ENCODE measurements around the gene SLC43A1. TPM values are rescaled to one million over a fixed set of nuclear protein-coding genes. Genes with fewer than 3 reads are reported as not detected.

The SLC43A1 gene
- total and polyA plus RNA-seq, 2 of the 4 experiments (the other 2 are of a cell fraction), result 10.0 to 17.0 TPM

DNA sequence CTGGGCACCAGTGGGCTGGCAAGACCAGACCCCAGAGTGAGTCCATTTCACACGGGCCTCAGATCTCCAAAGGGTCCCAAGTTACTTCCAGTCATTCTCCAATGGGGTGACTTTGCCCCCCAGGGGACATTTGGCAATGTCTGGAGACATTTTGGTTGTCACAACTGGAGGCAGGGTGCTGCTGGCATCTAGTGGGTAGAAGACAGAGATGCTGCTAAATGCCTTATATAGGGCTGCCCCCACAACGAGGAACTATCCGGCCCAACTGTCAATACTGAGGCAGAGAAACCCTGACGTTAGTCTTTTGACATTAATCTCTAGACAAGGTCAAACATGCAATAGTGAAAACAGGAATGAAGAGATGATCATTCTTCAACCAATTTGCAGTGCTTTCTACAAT is 48.8 kb downstream of the SLC43A1 start:
- H3K23ac ChIP-seq (ENCODE audit: low read depth, low read length), result no peak overlapping the region
- DNase-seq (no peak), ATAC-seq (ENCODE audit: low read depth) (no peak)
- no peak overlapping the region for H3K14ac ChIP-seq (replicated peaks; ENCODE audit: low read depth, low read length)
- no peak overlapping the region for H2AK9ac ChIP-seq (replicated peaks; ENCODE audit: low read depth, low read length, poor library complexity)
- no peak overlapping the region for H3K9ac ChIP-seq (ENCODE audit: low read depth, low read length)
- no peak overlapping the region for H2BK15ac ChIP-seq (ENCODE audit: low read depth, low read length)
- H2BK5ac ChIP-seq (ENCODE audit: low read depth, low read length, poor library complexity, severe bottlenecking), result no peak overlapping the region
- no peaks in the 10 kb centered on the region for H3K9me3 ChIP-seq (ENCODE audit: control insufficient read depth, insufficient read depth, low read length)
- CTCF ChIA-PET, result no interaction called here
- in situ Hi-C loops (cut with MboI; ENCODE audit: low sequenced_read_pairs) (no loop called here), intact Hi-C loops (cut with micrococcal nuclease) (no loop called here), dilution Hi-C loops (cut with HindIII; ENCODE audit: low sequenced_read_pairs, unreplicated experiment) (no loop called here)
- no peak overlapping the region for H4K5ac ChIP-seq (ENCODE audit: low read depth, low read length)
- BruUV-seq (replicated peaks), result no TSS peak
- POLR2A ChIA-PET (ENCODE audit: unreplicated experiment), result no interaction called here
- H2AFZ ChIP-seq (replicated peaks; ENCODE audit: low read length, poor library complexity), result no peak overlapping the region
- H3K9me1 ChIP-seq (ENCODE audit: insufficient read depth, low read length), result no peaks in the 10 kb centered on the region
- H3K4me2 ChIP-seq (ENCODE audit: low read depth, low read length), result no peak overlapping the region
- no peak overlapping the region for H4K91ac ChIP-seq (ENCODE audit: insufficient read depth, low read depth, low read length)
- no peak for TF ChIP-seq MXI1 (IDR thresholded peaks at IDR 0.05; ENCODE audit: borderline replicate concordance, low read depth, low read length)
- TF ChIP-seq, protein P1, sequence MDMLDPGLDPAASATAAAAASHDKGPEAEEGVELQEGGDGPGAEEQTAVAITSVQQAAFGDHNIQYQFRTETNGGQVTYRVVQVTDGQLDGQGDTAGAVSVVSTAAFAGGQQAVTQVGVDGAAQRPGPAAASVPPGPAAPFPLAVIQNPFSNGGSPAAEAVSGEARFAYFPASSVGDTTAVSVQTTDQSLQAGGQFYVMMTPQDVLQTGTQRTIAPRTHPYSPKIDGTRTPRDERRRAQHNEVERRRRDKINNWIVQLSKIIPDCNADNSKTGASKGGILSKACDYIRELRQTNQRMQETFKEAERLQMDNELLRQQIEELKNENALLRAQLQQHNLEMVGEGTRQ (IDR thresholded peaks at IDR 0.05; ENCODE audit: low read depth, low read length), result no peak
- TF ChIP-seq FOS (IDR thresholded peaks at IDR 0.05; ENCODE audit: low read depth, low read length), result no peak
- no peak for TF ChIP-seq MAFK (IDR thresholded peaks at IDR 0.05; ENCODE audit: low read depth, low read length)
- no peak for TF ChIP-seq CHD1 (IDR thresholded peaks at IDR 0.05; ENCODE audit: low read depth, low read length)
- no peak for TF ChIP-seq RCOR1 (IDR thresholded peaks at IDR 0.05; ENCODE audit: insufficient replicate concordance, low read length)
- TF ChIP-seq RFX5 (IDR thresholded peaks at IDR 0.05; ENCODE audit: low read depth, low read length), result no peak
- TF ChIP-seq, protein P2, sequence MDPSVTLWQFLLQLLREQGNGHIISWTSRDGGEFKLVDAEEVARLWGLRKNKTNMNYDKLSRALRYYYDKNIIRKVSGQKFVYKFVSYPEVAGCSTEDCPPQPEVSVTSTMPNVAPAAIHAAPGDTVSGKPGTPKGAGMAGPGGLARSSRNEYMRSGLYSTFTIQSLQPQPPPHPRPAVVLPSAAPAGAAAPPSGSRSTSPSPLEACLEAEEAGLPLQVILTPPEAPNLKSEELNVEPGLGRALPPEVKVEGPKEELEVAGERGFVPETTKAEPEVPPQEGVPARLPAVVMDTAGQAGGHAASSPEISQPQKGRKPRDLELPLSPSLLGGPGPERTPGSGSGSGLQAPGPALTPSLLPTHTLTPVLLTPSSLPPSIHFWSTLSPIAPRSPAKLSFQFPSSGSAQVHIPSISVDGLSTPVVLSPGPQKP (IDR thresholded peaks at IDR 0.05; ENCODE audit: borderline replicate concordance, low read depth, low read length), result no peak
- TF ChIP-seq BHLHE40 (IDR thresholded peaks at IDR 0.05; ENCODE audit: low read depth, low read length), result no peak
- no peak for TF ChIP-seq CEBPB (IDR thresholded peaks at IDR 0.05; ENCODE audit: low read depth, low read length)
- TF ChIP-seq RAD21 (IDR thresholded peaks at IDR 0.05; ENCODE audit: low read length), result no peak
- no peak for TF ChIP-seq SMC3 (IDR thresholded peaks at IDR 0.05; ENCODE audit: low read depth, low read length)
- no peak for TF ChIP-seq POLR2A (IDR thresholded peaks at IDR 0.05; ENCODE audit: low read depth, low read length)
- TF ChIP-seq MAZ (IDR thresholded peaks at IDR 0.05; ENCODE audit: borderline replicate concordance, low read depth, low read length), result no peak
- no peak for TF ChIP-seq NFE2L2 (IDR thresholded peaks at IDR 0.05; ENCODE audit: low read depth, low read length)
- TF ChIP-seq, protein P3, sequence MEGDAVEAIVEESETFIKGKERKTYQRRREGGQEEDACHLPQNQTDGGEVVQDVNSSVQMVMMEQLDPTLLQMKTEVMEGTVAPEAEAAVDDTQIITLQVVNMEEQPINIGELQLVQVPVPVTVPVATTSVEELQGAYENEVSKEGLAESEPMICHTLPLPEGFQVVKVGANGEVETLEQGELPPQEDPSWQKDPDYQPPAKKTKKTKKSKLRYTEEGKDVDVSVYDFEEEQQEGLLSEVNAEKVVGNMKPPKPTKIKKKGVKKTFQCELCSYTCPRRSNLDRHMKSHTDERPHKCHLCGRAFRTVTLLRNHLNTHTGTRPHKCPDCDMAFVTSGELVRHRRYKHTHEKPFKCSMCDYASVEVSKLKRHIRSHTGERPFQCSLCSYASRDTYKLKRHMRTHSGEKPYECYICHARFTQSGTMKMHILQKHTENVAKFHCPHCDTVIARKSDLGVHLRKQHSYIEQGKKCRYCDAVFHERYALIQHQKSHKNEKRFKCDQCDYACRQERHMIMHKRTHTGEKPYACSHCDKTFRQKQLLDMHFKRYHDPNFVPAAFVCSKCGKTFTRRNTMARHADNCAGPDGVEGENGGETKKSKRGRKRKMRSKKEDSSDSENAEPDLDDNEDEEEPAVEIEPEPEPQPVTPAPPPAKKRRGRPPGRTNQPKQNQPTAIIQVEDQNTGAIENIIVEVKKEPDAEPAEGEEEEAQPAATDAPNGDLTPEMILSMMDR (conservative IDR thresholded peaks at IDR 0.05; ENCODE audit: low read depth, low read length), result no peak
- no peak overlapping the region for H3K4ac ChIP-seq (ENCODE audit: low read depth, low read length)
- no peak overlapping the region for H3K18ac ChIP-seq (ENCODE audit: low read depth, low read length)
- H3K27ac ChIP-seq (ENCODE audit: insufficient read depth, low read length), result no peak overlapping the region
- no peak overlapping the region for H2BK20ac ChIP-seq (ENCODE audit: low read depth, low read length)
- H3K27me3 ChIP-seq (ENCODE audit: control insufficient read depth, insufficient read depth, low read length), result peaks cover 29% of the 10 kb centered on the region
- H3K36me3 ChIP-seq (ENCODE audit: control insufficient read depth, insufficient read depth, low read length), result no peaks in the 10 kb centered on the region
- no peaks in the 10 kb centered on the region for H3K4me1 ChIP-seq (ENCODE audit: control insufficient read depth, insufficient read depth, low read length)
- no peaks in the 10 kb centered on the region; the same call in 1 of the 2 replicates for H4K20me1 ChIP-seq (ENCODE audit: insufficient read depth, low read length)
- no peaks in the 10 kb centered on the region for H3K79me1 ChIP-seq (ENCODE audit: low read depth in 1 of 2, low read length in 2 of 2)
- H3K56ac ChIP-seq (ENCODE audit: extremely low read depth, insufficient read depth, low read length), result no peak overlapping the region
- WGBS, 2 experiments (ENCODE audit: extremely low coverage in 2 of 2, insufficient read length in 1 of 2), result 80% methylated on average over 1 of the region's 4 CpGs; no CpG with 5 or more reads in 1 of the 2 experiments
- H2BK120ac ChIP-seq (ENCODE audit: low read depth, low read length), result no peak overlapping the region
- H4K8ac ChIP-seq (ENCODE audit: low read depth in 2 of 2, low read length in 2 of 2), result no peak overlapping the region
- H3K4me3 ChIP-seq (ENCODE audit: insufficient read depth, low read depth, low read length), result no peak overlapping the region
- H2AK5ac ChIP-seq (ENCODE audit: low read depth, low read length), result no peak overlapping the region
